ENCODE results near the gene ABCB8. TPM values are rescaled to one million over a fixed set of nuclear protein-coding genes. Genes with fewer than 3 reads are reported as not detected.

The ABCB8 gene
- polyA plus RNA-seq, 1 of the 3 experiments (the other 2 are of a cell fraction) = 36.0 TPM

GRCh38 chr7:150979713-150980390, 48.4 kb upstream of the ABCB8 start:
- H3K4me2 ChIP-seq = no peak overlapping the region
- no peak overlapping the region for H3K4me3 ChIP-seq (ENCODE audit: low read depth in 2 of 2, low read length in 1 of 2)
- WGBS (ENCODE audit: low lambda C conversion rate) = 66% methylated on average over 5 of the region's 7 CpGs
- POLR2A ChIA-PET = interaction anchor here (0.6 to 2.9 kb wide), 9 partner anchors 9 to 666 kb away, joined by 3 to 41 read pairs (median 7); partner anchors contain the start of gene ABCB8
- H3K9me3 ChIP-seq = no peaks in the 10 kb centered on the region
- no peaks in the 10 kb centered on the region for H3K79me2 ChIP-seq (ENCODE audit: insufficient read depth)
- H4K20me1 ChIP-seq (ENCODE audit: insufficient read depth) = no peaks in the 10 kb centered on the region
- H3K27me3 ChIP-seq (ENCODE audit: insufficient read depth) = peaks cover 56% of the 10 kb centered on the region
- H3K36me3 ChIP-seq (replicated peaks in 1 of 2; ENCODE audit: control insufficient read depth in 1 of 2, insufficient read depth in 2 of 2, low read length in 1 of 2) = no peaks in the 10 kb centered on the region
- CTCF ChIA-PET = interaction anchor here (0.6 to 13.1 kb wide), 27 partner anchors 10 to 531 kb away, joined by 3 to 761 read pairs (median 4); partner anchors contain the start of genes AGAP3, KCNH2 and NOS3
- TF ChIP-seq ELF1 (IDR thresholded peaks at IDR 0.05) = no peak
- TF ChIP-seq CTCF (IDR thresholded peaks at IDR 0.05) = no peak
- no peak; the same call in 1 of the 2 replicates for TF ChIP-seq MXI1 (IDR thresholded peaks at IDR 0.05; ENCODE audit: low read depth, low read length)
- TF ChIP-seq USF2 (IDR thresholded peaks at IDR 0.05; ENCODE audit: borderline replicate concordance, low read depth, low read length) = no peak
- no peak for TF ChIP-seq POLR2AphosphoS5 (IDR thresholded peaks at IDR 0.05; ENCODE audit: low read depth, low read length)
- no peak for TF ChIP-seq ZBTB33 (IDR thresholded peaks at IDR 0.05; ENCODE audit: borderline replicate concordance, low read depth)
- TF ChIP-seq GATA2 (CRISPR knock-in tag; IDR thresholded peaks at IDR 0.05) = no peak
- no peak for TF ChIP-seq RXRA (IDR thresholded peaks at IDR 0.05; ENCODE audit: borderline replicate concordance, low read depth)
- TF ChIP-seq MEF2A (IDR thresholded peaks at IDR 0.05; ENCODE audit: borderline replicate concordance, low read depth) = no peak
- TF ChIP-seq TEAD4 (IDR thresholded peaks at IDR 0.05; ENCODE audit: borderline replicate concordance, insufficient read depth) = no peak
- no peak for TF ChIP-seq EP300 (IDR thresholded peaks at IDR 0.05; ENCODE audit: borderline replicate concordance in 1 of 2, low read depth in 1 of 2, low read length in 1 of 2)
- TF ChIP-seq USF1 (IDR thresholded peaks at IDR 0.05; ENCODE audit: borderline replicate concordance, low read depth) = no peak
- no peak for TF ChIP-seq NFIC (IDR thresholded peaks at IDR 0.05; ENCODE audit: borderline replicate concordance)
- no peak for TF ChIP-seq RAD21 (IDR thresholded peaks at IDR 0.05; ENCODE audit: low read length)
- H3K4me1 ChIP-seq (ENCODE audit: control insufficient read depth in 1 of 2, insufficient read depth in 2 of 2, low read depth in 1 of 2, low read length in 1 of 2) = peaks cover 0 to 52% of the 10 kb centered on the region in 2 experiments; a peak in 2 of 4 replicates
- H3K9ac ChIP-seq = no peak overlapping the region
- peaks cover 5% of the 10 kb centered on the region for H3F3A ChIP-seq (replicated peaks; ENCODE audit: insufficient read depth)
- no peak for DNase-seq
- H2AFZ ChIP-seq (ENCODE audit: low read depth) = no peak overlapping the region
- H3K27ac ChIP-seq (ENCODE audit: low read depth in 2 of 2, low read length in 1 of 2) = peak overlapping the region in 1 of 2 experiments; percentile 81; a peak in 2 of 4 replicates
- H3K9me2 ChIP-seq = no peaks in the 10 kb centered on the region

All from SK-N-SH (cell line).